ENCODE results near the gene PARL. TPM values are rescaled to one million over a fixed set of nuclear protein-coding genes. Genes with fewer than 3 reads are reported as not detected.

PARL gene
- total RNA-seq (2021; ENCODE audit: unreplicated experiment) (69.7 TPM), Bru-seq, nascent RNA (percentile 87 among the genes with signal in this experiment), BruChase-seq, experiment 1, labeled RNA remaining after a 6-hour chase (percentile 98 among the genes with signal in this experiment), BruChase-seq, experiment 2, labeled RNA remaining after a 2-hour chase (percentile 95 among the genes with signal in this experiment)
- polyA plus RNA-seq (2012), result 44.9 and 51.5 TPM in 2 replicates
- long read RNA-seq, transcript PARL-202 (10 exons, 1,414 nt), result major isoform, 48 of 77 reads
- long read RNA-seq, transcript PARL-201 (9 exons, 1,240 nt), result minor isoform, 10 of 77 reads
- long read RNA-seq, partial matches to known transcripts, result 5 of 77 reads
- long read RNA-seq, other reads (novel, unspliced or antisense), result 13 of 77 reads

- DNase-seq (ENCODE audit: low read depth, low spot score) (peak; percentile 83), ATAC-seq (peak; percentile 98)
- H3K4me2 ChIP-seq (ENCODE audit: low read length), result peak within 1 kb of the TSS; percentile 93
- H3K4me3 ChIP-seq (replicated peaks in 1 of 2; ENCODE audit: low read depth in 1 of 2, low read length in 2 of 2), result peak within 1 kb of the TSS; percentile 99 to 100
- H3K9me3 ChIP-seq (ENCODE audit: control insufficient read depth in 1 of 2, insufficient read depth in 1 of 2, low read depth in 1 of 2, low read length in 2 of 2), result no peaks in the 10 kb centered on the region
- no peaks in the 10 kb centered on the region for H3K9me2 ChIP-seq (ENCODE audit: insufficient read depth)
- CTCF ChIA-PET, result interaction anchor here (0.7 to 1.6 kb wide), 8 partner anchors 11 to 414 kb away, joined by 3 to 10 read pairs (median 3); partner anchors contain the start of genes ABCC5, CAMK2N2 and MAP6D1
- peak within 1 kb of the TSS; percentile 100 for H2AFZ ChIP-seq (ENCODE audit: low read depth, low read length, poor library complexity, severe bottlenecking)
- POLR2A ChIA-PET, result interaction anchor here (1.1 to 1.5 kb wide), 2 partner anchors 10 to 11 kb away, joined by 3 to 4 read pairs; no protein-coding TSS in a partner anchor
- peak within 1 kb of the TSS; percentile 64 for H3K27ac ChIP-seq (ENCODE audit: low read depth, low read length)
- H3K27me3 ChIP-seq (ENCODE audit: insufficient read depth, low read length), result no peaks in the 10 kb centered on the region
- peak within 1 kb of the TSS; percentile 91 for H3K9ac ChIP-seq (ENCODE audit: low read length)
- intact Hi-C loops (cut with micrococcal nuclease), result loop anchor here (5.0 to 10.0 kb wide), 2 partner anchors 417 to 760 kb away; no protein-coding TSS in a partner anchor
- RAD21 ChIA-PET (ENCODE audit: low non-redundant PET in 1 of 2, low total read pairs in 2 of 2, uncharacterized antibody in 2 of 2, unreplicated experiment in 2 of 2), result no interaction called here
- no TSS peak for BruUV-seq (replicated peaks)
- H4K20me1 ChIP-seq (ENCODE audit: insufficient read depth), result no peaks in the 10 kb centered on the region
- H3K36me3 ChIP-seq (ENCODE audit: control insufficient read depth in 1 of 2, insufficient read depth in 2 of 2, low read length in 2 of 2), result no peaks in the 10 kb centered on the region
- H3K4me1 ChIP-seq (ENCODE audit: control insufficient read depth in 1 of 2, insufficient read depth in 2 of 2, low read length in 2 of 2), result peaks cover 6 to 16% of the 10 kb centered on the region in 2 experiments; a peak in 3 of 4 replicates
- H3K79me2 ChIP-seq (ENCODE audit: insufficient read depth, low read length), result peaks cover 50% of the 10 kb centered on the region
- TF ChIP-seq SP1 (IDR thresholded peaks at IDR 0.05; ENCODE audit: low read depth) (peak; percentile 15; the same call in 1 of the 2 replicates), EGR1 (IDR thresholded peaks at IDR 0.05; ENCODE audit: low read depth) (peak; percentile 62; the same call in 1 of the 2 replicates), CTCF (IDR thresholded peaks at IDR 0.05 in 2 of 3, conservative IDR thresholded peaks at IDR 0.05 in 1 of 3; ENCODE audit: borderline replicate concordance in 1 of 3, insufficient read depth in 1 of 3, low read depth in 2 of 3, low read length in 2 of 3) (peak; percentile 79 to 92 (median 90)), CBX3 (IDR thresholded peaks at IDR 0.05; ENCODE audit: low read depth) (peak; percentile 83; the same call in 1 of the 2 replicates), POLR2AphosphoS5 (IDR thresholded peaks at IDR 0.05; ENCODE audit: low read depth, low read length) (peak; percentile 96), MAX (IDR thresholded peaks at IDR 0.05) (peak; percentile 95), SIN3A (IDR thresholded peaks at IDR 0.05; ENCODE audit: low read depth) (peak; percentile 88), YY1 (IDR thresholded peaks at IDR 0.05; ENCODE audit: extremely low read depth, insufficient replicate concordance, low read depth, low read length) (peak; percentile 95), TCF7L2 (IDR thresholded peaks at IDR 0.05; ENCODE audit: borderline replicate concordance, extremely low read depth, insufficient read depth, insufficient read length) (peak; percentile 56), RAD21 (IDR thresholded peaks at IDR 0.05; ENCODE audit: low read depth) (peak; percentile 80), EZH2phosphoT487 (IDR thresholded peaks at IDR 0.05; ENCODE audit: borderline replicate concordance) (no peak), POLR2A (IDR thresholded peaks at IDR 0.05; ENCODE audit: borderline replicate concordance, extremely low read depth, insufficient read depth, insufficient read length) (peak; percentile 64), ZFX (IDR thresholded peaks at IDR 0.05) (peak; percentile 73)
- TF ChIP-seq, protein P1, sequence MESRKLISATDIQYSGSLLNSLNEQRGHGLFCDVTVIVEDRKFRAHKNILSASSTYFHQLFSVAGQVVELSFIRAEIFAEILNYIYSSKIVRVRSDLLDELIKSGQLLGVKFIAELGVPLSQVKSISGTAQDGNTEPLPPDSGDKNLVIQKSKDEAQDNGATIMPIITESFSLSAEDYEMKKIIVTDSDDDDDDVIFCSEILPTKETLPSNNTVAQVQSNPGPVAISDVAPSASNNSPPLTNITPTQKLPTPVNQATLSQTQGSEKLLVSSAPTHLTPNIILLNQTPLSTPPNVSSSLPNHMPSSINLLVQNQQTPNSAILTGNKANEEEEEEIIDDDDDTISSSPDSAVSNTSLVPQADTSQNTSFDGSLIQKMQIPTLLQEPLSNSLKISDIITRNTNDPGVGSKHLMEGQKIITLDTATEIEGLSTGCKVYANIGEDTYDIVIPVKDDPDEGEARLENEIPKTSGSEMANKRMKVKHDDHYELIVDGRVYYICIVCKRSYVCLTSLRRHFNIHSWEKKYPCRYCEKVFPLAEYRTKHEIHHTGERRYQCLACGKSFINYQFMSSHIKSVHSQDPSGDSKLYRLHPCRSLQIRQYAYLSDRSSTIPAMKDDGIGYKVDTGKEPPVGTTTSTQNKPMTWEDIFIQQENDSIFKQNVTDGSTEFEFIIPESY (IDR thresholded peaks at IDR 0.05; ENCODE audit: extremely low read depth, insufficient replicate concordance, low read length), result peak; percentile 33
- TF ChIP-seq, protein P2, sequence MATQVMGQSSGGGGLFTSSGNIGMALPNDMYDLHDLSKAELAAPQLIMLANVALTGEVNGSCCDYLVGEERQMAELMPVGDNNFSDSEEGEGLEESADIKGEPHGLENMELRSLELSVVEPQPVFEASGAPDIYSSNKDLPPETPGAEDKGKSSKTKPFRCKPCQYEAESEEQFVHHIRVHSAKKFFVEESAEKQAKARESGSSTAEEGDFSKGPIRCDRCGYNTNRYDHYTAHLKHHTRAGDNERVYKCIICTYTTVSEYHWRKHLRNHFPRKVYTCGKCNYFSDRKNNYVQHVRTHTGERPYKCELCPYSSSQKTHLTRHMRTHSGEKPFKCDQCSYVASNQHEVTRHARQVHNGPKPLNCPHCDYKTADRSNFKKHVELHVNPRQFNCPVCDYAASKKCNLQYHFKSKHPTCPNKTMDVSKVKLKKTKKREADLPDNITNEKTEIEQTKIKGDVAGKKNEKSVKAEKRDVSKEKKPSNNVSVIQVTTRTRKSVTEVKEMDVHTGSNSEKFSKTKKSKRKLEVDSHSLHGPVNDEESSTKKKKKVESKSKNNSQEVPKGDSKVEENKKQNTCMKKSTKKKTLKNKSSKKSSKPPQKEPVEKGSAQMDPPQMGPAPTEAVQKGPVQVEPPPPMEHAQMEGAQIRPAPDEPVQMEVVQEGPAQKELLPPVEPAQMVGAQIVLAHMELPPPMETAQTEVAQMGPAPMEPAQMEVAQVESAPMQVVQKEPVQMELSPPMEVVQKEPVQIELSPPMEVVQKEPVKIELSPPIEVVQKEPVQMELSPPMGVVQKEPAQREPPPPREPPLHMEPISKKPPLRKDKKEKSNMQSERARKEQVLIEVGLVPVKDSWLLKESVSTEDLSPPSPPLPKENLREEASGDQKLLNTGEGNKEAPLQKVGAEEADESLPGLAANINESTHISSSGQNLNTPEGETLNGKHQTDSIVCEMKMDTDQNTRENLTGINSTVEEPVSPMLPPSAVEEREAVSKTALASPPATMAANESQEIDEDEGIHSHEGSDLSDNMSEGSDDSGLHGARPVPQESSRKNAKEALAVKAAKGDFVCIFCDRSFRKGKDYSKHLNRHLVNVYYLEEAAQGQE (IDR thresholded peaks at IDR 0.05; ENCODE audit: low read depth), result no peak
Observed at GRCh38 chr3:183884427-183885296, at the start of gene PARL. Gene PARL (minus strand): TSS chr3:183884880. CDS start chr3:183884846, 34 bp downstream.

Data from HCT116 (cell line).